NCI-H345 treated with DMSO at 0.1 percent for 48 hours (cell line): ENCODE data around the gene NUDT4.
"Not testable (repeated sequence)": the region's sequence is repeated elsewhere in the genome, so short reads cannot be mapped to it uniquely, and the experiment has no call there.

Source experiments
- DNase-seq: peaks from one replicate; lab custom pipeline; 2025; ENCODE audit not compliant: unreplicated experiment; lab: John Stamatoyannopoulos, UW

NUDT4 gene

GRCh38 chr12:93365616-93366405, 11.9 kb upstream of the NUDT4 start:
- no peak for DNase-seq

GRCh38 chr12:93366422-93366821, 11.3 kb upstream of the NUDT4 start:
- no peak for DNase-seq

GRCh38 chr12:93368766-93369165, 9.0 kb upstream of the NUDT4 start:
- DNase-seq, result no peak

GRCh38 chr12:93369505-93369904, 8.2 kb upstream of the NUDT4 start:
- no peak for DNase-seq

- DNase-seq, result no peak
Measured at GRCh38 chr12:93370947-93371346, 6.8 kb upstream of the NUDT4 start.

DNA sequence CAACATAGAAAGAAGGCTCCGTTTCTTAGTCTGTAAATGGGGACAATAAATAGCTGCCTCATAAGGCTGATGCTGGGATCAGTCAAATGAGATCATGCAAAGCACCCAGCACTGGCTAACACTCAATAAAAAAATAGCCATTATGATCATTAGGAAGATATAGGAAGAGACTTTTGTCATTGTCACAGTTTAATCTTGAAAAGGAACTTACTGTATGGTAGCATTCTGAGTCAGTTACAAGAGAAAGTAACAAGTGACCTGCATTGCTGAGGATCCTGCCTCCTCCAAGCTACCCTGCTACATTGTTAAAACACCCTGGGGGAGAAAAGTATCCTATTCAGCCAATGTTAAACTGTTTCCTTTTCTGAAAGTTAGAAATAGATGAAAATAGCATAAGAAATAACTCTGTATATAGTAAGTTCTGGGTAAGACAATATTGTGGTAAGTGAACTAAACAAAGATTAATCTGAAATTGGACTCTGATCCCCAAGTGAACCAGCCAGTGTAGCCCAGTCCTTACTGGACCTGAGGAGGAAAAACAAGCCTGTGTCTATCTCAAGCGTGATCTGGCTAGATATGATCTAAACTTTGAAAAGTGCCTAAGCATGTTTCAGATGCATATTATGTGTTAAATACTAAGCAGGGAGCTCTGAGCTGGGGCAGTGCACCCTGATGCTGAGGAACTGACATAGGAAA, 3.6 kb upstream of the NUDT4 start:
- DNase-seq, result no peak

DNA sequence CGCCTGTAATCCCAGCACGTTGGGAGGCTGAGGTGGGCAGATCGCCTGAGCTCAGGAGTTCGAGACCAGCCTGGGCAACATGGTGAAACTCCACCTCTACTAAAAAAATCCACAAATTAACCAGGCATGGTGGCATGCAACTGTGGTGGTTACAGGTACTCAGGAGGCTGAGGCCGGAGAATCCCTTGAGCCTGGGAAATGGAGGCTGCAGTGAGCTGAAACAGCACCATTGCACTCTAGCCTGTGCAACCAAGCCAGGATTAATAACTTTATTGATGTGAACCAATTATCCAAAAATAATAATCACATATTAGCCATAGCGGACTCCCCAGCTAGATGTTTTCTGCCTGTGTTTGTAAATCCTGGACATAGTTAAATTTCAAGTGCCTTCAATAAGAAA, 1.8 kb upstream of the NUDT4 start:
- no peak for DNase-seq

DNA sequence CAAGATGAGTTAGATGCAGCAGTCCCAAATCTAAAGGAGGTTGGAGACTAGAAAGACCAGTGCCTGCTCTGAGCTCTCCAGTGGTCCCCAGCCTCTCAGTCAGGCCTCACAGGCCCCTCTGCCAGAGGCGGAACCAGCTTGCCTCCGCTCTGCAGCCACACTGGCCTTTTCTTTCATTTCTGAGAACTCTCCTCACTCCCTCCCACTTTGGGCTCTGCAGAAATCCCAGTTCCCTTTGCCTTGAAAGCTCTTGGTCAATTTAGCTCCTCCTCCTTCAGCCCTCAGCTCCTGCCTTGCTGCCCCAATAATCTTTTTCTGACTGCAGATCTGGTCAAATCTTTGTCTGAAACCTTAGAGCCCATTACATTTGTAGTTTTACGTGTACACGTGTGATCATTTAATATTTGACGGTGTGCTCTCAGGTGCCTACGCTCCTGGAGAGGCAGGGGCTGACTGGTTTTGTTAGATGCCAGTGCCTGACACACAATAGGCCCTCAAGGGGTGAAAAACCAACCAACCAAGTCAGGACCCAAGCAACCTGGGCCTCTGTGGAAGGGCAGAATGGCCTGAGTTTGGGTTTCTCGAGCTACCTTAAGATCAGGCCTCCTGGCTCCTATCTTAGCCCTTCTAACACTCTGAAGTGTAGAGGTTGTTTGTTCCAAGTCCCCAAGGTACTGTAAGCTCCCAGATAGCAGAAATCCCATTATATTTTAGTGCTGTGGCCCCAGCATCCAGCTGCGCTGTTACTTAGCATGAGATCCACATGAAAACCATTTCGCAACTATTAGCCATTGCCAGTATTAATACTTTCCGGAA, 1.1 kb upstream of the NUDT4 start:
- DNase-seq, result no peak

DNA sequence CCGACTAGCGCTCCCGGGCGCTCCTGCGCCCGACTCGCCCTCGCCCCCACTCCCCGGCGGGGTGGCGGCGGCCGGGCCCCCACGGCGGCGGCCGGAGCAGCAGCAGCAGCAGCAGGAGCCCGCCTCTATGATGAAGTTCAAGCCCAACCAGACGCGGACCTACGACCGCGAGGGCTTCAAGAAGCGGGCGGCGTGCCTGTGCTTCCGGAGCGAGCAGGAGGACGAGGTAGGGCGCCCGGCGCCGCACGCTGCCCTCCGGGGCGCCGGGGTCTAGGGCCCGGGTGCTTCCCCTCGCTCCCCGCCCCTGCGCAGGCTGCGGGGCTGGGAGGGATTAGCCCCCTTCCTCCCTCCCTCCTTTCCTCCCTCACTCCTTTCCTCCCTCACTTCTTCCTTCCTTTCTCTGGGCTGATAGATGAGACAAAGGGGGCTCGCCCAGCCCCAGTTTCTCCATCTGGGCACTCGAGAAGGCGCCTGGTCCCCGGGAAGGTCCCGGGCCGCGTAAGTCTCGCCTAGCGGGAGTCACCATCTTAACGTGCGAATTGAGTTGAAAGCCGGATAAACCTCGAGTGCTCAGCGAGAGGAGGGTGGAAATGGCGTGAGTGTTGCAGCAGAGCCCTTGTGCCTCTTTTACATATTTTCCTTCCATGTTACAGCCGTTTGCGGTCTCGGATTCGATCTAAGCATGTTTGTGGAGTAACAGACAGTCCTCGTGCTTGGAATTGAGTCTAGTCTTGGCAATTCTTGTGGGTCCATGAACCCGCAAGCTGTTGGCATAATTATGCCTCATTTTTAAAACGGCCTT, 672 bp downstream of the NUDT4 start:
- DNase-seq, result peak; percentile 40

DNA sequence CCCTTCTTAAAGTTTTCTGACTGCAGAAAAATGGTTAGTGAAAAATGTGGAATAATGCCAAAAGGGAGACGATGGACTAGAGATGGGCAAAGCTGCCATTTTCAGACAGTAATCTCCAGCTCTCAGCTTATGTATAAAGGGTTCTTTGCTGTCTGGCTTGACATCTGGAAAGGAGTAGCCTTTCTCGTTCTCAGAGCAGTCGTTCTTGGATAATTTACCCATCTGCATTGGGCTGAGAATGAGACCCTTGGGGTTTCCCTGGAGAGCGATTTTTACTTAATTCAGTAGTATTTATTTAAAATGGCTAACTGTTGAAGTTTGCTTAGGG, 1.2 kb downstream of the NUDT4 start:
- no peak for DNase-seq

- DNase-seq, result no peak
Measured at GRCh38 chr12:93379326-93379980, 1.7 kb downstream of the NUDT4 start.

DNA sequence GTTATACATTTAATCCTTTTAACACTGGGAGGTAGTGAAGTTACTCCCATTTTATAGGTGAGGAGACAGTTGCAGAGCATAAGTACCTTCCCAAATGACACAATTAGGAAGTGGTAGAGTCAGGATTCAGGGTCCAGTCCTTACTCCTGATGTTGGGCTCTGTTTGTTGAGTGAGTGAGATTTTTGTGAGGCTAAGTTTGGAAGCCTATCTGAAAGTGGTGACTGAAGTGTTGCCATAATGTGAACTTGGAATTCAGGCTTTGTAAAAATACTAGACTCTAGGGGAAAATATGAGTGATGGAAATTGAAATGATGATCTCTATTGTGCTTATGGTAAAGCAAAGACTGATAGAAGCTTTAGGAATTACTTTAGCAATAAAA, 2.2 kb downstream of the NUDT4 start:
- no peak for DNase-seq

GRCh38 chr12:93380480-93381121, 2.9 kb downstream of the NUDT4 start:
- DNase-seq, result peak; percentile 28

DNA sequence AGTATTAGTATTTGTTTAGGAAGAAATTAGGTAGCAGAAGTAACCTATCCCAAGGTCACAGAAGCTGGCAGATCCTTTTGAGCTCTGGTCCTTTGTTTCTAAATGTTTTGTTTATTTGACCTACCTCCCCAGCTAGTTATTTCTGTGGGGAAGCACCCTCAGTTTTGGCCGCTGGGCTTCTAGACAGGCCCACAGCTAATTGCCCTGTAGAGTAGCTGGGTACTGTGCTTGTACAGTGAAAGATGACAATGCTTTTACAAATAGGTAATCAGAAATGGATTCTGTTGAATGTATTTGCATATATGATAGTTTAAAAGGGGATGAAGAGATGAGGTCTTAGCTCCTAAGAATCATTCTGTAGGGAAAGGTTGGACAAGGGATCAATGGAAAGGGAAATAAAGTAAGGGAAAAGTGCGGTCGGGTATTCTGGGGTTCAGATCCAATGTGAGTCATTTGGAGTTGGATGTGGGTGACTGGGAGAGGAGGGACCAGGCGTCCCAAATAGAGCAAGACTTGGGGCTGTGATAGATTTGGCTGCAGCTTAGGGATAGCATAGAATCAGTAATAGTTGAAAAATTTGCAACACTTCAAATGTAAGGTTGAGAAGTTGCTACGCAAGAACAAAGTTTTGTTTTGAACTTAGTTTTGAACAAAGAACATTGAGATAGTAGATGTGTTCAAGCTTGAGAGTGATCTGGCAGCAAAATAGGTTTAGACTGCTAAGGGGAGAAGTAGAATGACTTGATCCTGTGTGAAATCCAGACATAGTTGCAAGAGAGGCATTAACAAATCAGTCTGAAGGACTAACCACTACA, 3.6 kb downstream of the NUDT4 start:
- DNase-seq, result no peak

GRCh38 chr12:93381976-93382437, 4.3 kb downstream of the NUDT4 start:
- not testable (repeated sequence) for DNase-seq

DNA sequence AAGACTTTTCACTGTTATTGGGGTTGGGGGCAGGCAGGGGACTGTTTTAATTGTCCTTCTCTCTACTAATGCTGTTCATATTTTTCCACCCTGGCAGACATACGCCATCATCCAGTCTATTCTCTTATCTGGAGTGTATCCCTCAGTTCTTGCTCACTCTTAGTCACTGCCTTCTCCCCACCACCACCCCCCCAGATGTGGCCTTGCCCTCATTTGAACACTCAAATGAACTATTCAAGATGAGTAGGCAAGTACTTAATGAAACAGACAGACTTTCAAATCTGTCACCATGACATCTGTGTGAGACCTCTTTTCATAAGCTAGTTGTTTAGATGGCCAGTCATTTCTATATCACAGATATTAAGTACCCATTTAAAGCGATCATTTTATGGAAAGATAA, 10.1 kb downstream of the NUDT4 start:
- no peak for DNase-seq

GRCh38 chr12:93390031-93390430, 12.3 kb downstream of the NUDT4 start:
- DNase-seq, result no peak

DNA sequence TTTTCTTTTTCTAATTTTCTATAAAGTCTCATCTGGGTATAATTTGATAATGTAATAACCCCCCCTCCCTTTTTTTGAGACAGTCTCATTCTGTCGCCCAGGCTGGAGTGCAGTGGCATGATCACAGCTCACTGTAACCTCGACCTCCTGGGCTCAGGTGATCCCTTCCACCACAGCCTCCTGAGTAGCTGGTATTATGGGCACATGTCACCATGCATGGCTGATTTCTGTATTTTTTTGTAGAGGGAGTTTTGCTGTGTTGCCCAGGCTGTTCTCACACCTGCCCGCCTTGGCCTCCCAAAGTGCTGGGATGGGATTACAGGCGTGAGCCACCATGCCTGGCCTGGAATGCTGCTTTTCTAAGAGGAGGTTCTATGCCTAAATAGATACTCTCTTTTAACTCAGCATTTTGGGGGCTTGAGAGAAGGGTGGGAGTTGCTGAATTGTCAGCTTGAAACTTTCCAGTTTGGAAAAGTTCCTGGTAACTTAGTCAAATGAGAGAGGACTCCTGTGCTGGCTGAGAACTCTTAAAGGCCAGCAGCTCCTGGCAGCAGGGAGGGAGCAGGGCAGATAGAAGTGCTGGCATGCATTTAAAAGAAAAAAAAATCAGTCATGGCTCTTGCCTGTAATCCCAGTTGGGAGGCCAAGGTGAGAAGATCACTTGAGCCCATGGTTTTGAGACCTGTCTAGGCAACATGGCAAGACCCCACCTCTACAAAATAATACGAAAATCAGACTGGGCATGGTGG, 13.0 kb downstream of the NUDT4 start:
- DNase-seq, result no peak
